ENCODE measurements around the gene FRAS1.
"Not testable (repeated sequence)": the region's sequence is repeated elsewhere in the genome, so short reads cannot be mapped to it uniquely, and the experiment has no call there.

Gene FRAS1

GRCh38 chr4:78057135-78057599 lies at the start of gene FRAS1:
Gene FRAS1, plus strand, starts transcription at chr4:78057323. Its CDS starts 687 bp downstream, at chr4:78058010.
- no peak for DNase-seq (ENCODE audit: low read depth)

GRCh38 chr4:78011003-78011402 lies 46.1 kb upstream of the FRAS1 start:
- DNase-seq (ENCODE audit: low read depth), result not testable (repeated sequence)

- DNase-seq (ENCODE audit: low read depth), result no peak
Observed at GRCh38 chr4:78014889-78015886, 41.9 kb upstream of the FRAS1 start.

GRCh38 chr4:78018271-78019049 lies 38.7 kb upstream of the FRAS1 start:
- DNase-seq (ENCODE audit: low read depth), result no peak

GRCh38 chr4:78019414-78019813 lies 37.7 kb upstream of the FRAS1 start:
- no peak for DNase-seq (ENCODE audit: low read depth)

GRCh38 chr4:78020677-78021076 lies 36.4 kb upstream of the FRAS1 start:
- DNase-seq (ENCODE audit: low read depth), result no peak

- DNase-seq (ENCODE audit: low read depth), result no peak
Observed at GRCh38 chr4:78022517-78022916, 34.6 kb upstream of the FRAS1 start.

GRCh38 chr4:78024085-78024484 lies 33.0 kb upstream of the FRAS1 start:
- no peak for DNase-seq (ENCODE audit: low read depth)

GRCh38 chr4:78024576-78025091 lies 32.5 kb upstream of the FRAS1 start:
- no peak for DNase-seq (ENCODE audit: low read depth)

GRCh38 chr4:78031417-78031950 lies 25.6 kb upstream of the FRAS1 start:
- DNase-seq (ENCODE audit: low read depth), result no peak

GRCh38 chr4:78032446-78032845 lies 24.7 kb upstream of the FRAS1 start:
- DNase-seq (ENCODE audit: low read depth), result no peak

- DNase-seq (ENCODE audit: low read depth), result no peak
Observed at GRCh38 chr4:78032929-78033328, 24.2 kb upstream of the FRAS1 start.

GRCh38 chr4:78033861-78034260 lies 23.3 kb upstream of the FRAS1 start:
- no peak for DNase-seq (ENCODE audit: low read depth)

- no peak for DNase-seq (ENCODE audit: low read depth)
Observed at GRCh38 chr4:78038704-78039103, 18.4 kb upstream of the FRAS1 start.

- no peak for DNase-seq (ENCODE audit: low read depth)
Observed at GRCh38 chr4:78039678-78040077, 17.4 kb upstream of the FRAS1 start.

GRCh38 chr4:78040431-78040830 lies 16.7 kb upstream of the FRAS1 start:
- no peak for DNase-seq (ENCODE audit: low read depth)

- no peak for DNase-seq (ENCODE audit: low read depth)
Observed at GRCh38 chr4:78047366-78047765, 9.8 kb upstream of the FRAS1 start.

GRCh38 chr4:78056265-78057129 lies 626 bp upstream of the FRAS1 start:
- DNase-seq (ENCODE audit: low read depth), result no peak

- DNase-seq (ENCODE audit: low read depth), result no peak
Observed at GRCh38 chr4:78057600-78058550, 752 bp downstream of the FRAS1 start.

Data from GM04503 (cell line).